Non-pigmented ciliary epithelial cell (primary cell): Measurements from ENCODE around the gene NSUN5.
"Not testable (repeated sequence)": the region's sequence is repeated elsewhere in the genome, so short reads cannot be mapped to it uniquely, and the experiment has no call there.

Experiments
- DNase-seq: peaks from one replicate; pipeline ENCODE4 v3.0.0-alpha.2; 2010; ENCODE audit warnings: low read depth

The NSUN5 gene

DNA sequence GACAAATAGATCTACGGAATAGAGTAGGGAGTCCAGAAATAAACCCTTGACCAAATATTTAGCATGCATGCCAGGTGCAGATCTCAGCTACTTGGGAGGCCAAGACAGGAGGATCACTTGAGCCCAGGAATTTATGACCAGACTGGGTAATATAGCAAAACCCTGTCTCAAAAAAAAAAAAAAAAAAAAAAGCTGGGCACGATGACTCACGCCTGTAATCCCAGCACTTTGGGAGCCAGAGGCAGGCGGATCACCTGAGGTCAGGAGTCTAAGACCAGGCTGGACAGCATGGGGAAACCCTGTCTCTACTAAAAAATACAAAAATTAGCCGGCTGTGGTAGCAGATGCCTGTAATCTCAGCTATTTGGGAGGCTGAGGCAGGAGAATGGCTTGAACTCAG, 31.4 kb downstream of the NSUN5 start:
- not testable (repeated sequence) for DNase-seq

- not testable (repeated sequence) for DNase-seq
These were observed 40.8 kb downstream of the NSUN5 start for GRCh38 chr7:73267813-73268212.

DNA sequence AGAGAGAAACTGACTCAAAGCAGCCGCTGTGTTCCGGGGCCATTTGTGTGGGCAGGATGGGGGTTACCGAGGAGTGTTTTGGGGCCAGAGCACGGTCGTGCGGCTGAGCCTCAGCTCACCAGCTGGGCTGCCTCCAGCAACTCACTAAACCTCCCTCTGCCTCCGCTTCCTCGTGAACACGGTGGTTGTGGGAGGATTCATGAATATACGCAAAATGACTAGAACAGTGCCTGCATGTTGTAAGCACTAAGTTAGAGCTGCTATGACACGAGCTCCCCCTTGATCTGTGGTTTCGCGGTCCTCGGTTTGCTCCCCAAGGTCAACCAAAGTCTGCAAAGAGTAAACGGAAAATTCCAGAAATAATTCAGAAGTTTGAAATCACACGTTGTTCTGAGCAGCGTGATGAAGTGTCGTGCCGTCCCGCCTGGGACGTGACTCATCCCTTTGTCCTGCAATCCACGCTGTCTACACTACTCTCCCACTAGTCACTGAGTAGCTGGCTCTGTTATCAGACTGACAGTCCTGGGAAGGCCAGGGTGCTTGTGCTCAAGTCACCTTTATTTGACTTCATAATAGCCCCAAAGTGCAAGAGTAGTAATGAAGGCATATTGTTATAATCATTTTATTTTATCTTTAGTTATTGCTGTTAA, 41.8 kb downstream of the NSUN5 start:
- not testable (repeated sequence) for DNase-seq

DNA sequence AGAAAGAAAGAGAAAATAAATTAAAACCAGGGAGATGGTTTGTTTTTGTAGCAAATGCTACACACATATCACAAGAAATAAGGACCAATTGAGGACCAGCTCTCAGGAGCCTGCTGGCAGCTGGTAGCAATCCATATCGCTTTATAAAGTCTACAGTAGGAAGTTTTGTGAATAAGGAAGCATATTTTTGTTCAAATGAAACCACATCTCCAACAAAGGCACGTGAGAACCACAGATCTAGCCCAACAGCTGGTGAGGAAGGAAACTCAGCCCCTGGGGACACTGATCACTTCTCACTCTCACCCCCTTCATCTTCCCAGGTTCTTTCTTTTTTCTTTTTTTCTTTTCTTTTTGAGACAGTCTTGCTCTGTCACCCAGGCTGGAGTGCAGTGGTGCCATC, 46.2 kb downstream of the NSUN5 start:
- DNase-seq = not testable (repeated sequence)
